ENCODE data around the gene SGCG.

The SGCG gene

GRCh38 chr13:23323946-23324709, 143.3 kb downstream of the SGCG start:
- Histone ChIP-seq H3K79me2 (ENCODE audit: insufficient read depth, low read length) (no peaks in the 10 kb centered on the region), H3F3A (ENCODE audit: low read depth) (no peaks in the 10 kb centered on the region), H4K20me1 (ENCODE audit: insufficient read depth, low read length, poor library complexity, severe bottlenecking) (no peaks in the 10 kb centered on the region), H3K27me3 (ENCODE audit: insufficient read depth, low read length, poor library complexity, severe bottlenecking) (no peaks in the 10 kb centered on the region), H3K9ac (ENCODE audit: low read depth, low read length, poor library complexity, severe bottlenecking) (no peak overlapping the region), H3K9me2 (replicated peaks; ENCODE audit: low read depth, low read length) (no peaks in the 10 kb centered on the region), H3K36me3 (ENCODE audit: insufficient read depth, low read length) (no peaks in the 10 kb centered on the region), H2AFZ (ENCODE audit: low read length) (no peak overlapping the region), H3K4me1 (ENCODE audit: insufficient read depth, low read length, poor library complexity, severe bottlenecking) (no peaks in the 10 kb centered on the region), H3K4me3 (ENCODE audit: low read length, poor library complexity, severe bottlenecking) (no peak overlapping the region), H3K4me2 (ENCODE audit: low read depth, low read length, poor library complexity, severe bottlenecking) (no peak overlapping the region), H3K9me3 (ENCODE audit: insufficient read depth, low read depth, low read length) (no peaks in the 10 kb centered on the region)
- TF ChIP-seq, protein P1, sequence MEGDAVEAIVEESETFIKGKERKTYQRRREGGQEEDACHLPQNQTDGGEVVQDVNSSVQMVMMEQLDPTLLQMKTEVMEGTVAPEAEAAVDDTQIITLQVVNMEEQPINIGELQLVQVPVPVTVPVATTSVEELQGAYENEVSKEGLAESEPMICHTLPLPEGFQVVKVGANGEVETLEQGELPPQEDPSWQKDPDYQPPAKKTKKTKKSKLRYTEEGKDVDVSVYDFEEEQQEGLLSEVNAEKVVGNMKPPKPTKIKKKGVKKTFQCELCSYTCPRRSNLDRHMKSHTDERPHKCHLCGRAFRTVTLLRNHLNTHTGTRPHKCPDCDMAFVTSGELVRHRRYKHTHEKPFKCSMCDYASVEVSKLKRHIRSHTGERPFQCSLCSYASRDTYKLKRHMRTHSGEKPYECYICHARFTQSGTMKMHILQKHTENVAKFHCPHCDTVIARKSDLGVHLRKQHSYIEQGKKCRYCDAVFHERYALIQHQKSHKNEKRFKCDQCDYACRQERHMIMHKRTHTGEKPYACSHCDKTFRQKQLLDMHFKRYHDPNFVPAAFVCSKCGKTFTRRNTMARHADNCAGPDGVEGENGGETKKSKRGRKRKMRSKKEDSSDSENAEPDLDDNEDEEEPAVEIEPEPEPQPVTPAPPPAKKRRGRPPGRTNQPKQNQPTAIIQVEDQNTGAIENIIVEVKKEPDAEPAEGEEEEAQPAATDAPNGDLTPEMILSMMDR (conservative IDR thresholded peaks at IDR 0.05; ENCODE audit: low read length) = no peak
- TF ChIP-seq EZH2phosphoT487 (IDR thresholded peaks at IDR 0.05; ENCODE audit: borderline replicate concordance) = no peak

GRCh38 chr13:23325191-23325590, 144.4 kb downstream of the SGCG start:
- Histone ChIP-seq H3K9ac (ENCODE audit: low read depth, low read length, poor library complexity, severe bottlenecking) (no peak overlapping the region), H3F3A (ENCODE audit: low read depth) (no peaks in the 10 kb centered on the region), H3K9me3 (ENCODE audit: insufficient read depth, low read depth, low read length) (no peaks in the 10 kb centered on the region), H3K27me3 (ENCODE audit: insufficient read depth, low read length, poor library complexity, severe bottlenecking) (no peaks in the 10 kb centered on the region), H3K4me2 (ENCODE audit: low read depth, low read length, poor library complexity, severe bottlenecking) (no peak overlapping the region), H3K79me2 (ENCODE audit: insufficient read depth, low read length) (no peaks in the 10 kb centered on the region), H2AFZ (ENCODE audit: low read length) (no peak overlapping the region), H3K4me3 (ENCODE audit: low read length, poor library complexity, severe bottlenecking) (no peak overlapping the region), H4K20me1 (ENCODE audit: insufficient read depth, low read length, poor library complexity, severe bottlenecking) (no peaks in the 10 kb centered on the region), H3K9me2 (replicated peaks; ENCODE audit: low read depth, low read length) (no peaks in the 10 kb centered on the region), H3K4me1 (ENCODE audit: insufficient read depth, low read length, poor library complexity, severe bottlenecking) (no peaks in the 10 kb centered on the region), H3K36me3 (ENCODE audit: insufficient read depth, low read length) (no peaks in the 10 kb centered on the region)
- TF ChIP-seq, protein P1 (conservative IDR thresholded peaks at IDR 0.05; ENCODE audit: low read length) = no peak
- no peak for TF ChIP-seq EZH2phosphoT487 (IDR thresholded peaks at IDR 0.05; ENCODE audit: borderline replicate concordance)

GRCh38 chr13:23330356-23330755, 149.6 kb downstream of the SGCG start:
- no peaks in the 10 kb centered on the region for H3K36me3 ChIP-seq (ENCODE audit: insufficient read depth, low read length)
- no peaks in the 10 kb centered on the region for H3K9me2 ChIP-seq (replicated peaks; ENCODE audit: low read depth, low read length)
- H3K79me2 ChIP-seq (ENCODE audit: insufficient read depth, low read length) = no peaks in the 10 kb centered on the region
- H3K4me1 ChIP-seq (ENCODE audit: insufficient read depth, low read length, poor library complexity, severe bottlenecking) = no peaks in the 10 kb centered on the region
- H3K27me3 ChIP-seq (ENCODE audit: insufficient read depth, low read length, poor library complexity, severe bottlenecking) = no peaks in the 10 kb centered on the region
- H2AFZ ChIP-seq (ENCODE audit: low read length) = no peak overlapping the region
- H3K9ac ChIP-seq (ENCODE audit: low read depth, low read length, poor library complexity, severe bottlenecking) = no peak overlapping the region
- H3K4me3 ChIP-seq (ENCODE audit: low read length, poor library complexity, severe bottlenecking) = no peak overlapping the region
- no peak for TF ChIP-seq EZH2phosphoT487 (IDR thresholded peaks at IDR 0.05; ENCODE audit: borderline replicate concordance)
- TF ChIP-seq, protein P1 (conservative IDR thresholded peaks at IDR 0.05; ENCODE audit: low read length) = no peak
- no peaks in the 10 kb centered on the region for H3F3A ChIP-seq (ENCODE audit: low read depth)
- H3K4me2 ChIP-seq (ENCODE audit: low read depth, low read length, poor library complexity, severe bottlenecking) = no peak overlapping the region
- no peaks in the 10 kb centered on the region for H3K9me3 ChIP-seq (ENCODE audit: insufficient read depth, low read depth, low read length)
- no peaks in the 10 kb centered on the region for H4K20me1 ChIP-seq (ENCODE audit: insufficient read depth, low read length, poor library complexity, severe bottlenecking)

All from Loucy (cell line).